GM19395 (cell line): ENCODE results near the gene PODXL2.
A peak's percentile ranks its signal among the peaks of the same experiment; 100 is the strongest.

Source experiments
- ATAC-seq: cut with Tn5 transposase; IDR thresholded peaks from one replicate; pipeline ENCODE4 v1.9.1; 2021; ENCODE audit warnings: mild to moderate bottlenecking, moderate library complexity; ENCODE audit not compliant: unreplicated experiment

PODXL2 gene

GRCh38 chr3:127628788-127629466, at the start of gene PODXL2:
TSS of gene PODXL2 (plus strand) at chr3:127629185. CDS start at chr3:127629220, 35 bp downstream.
- no peak for ATAC-seq

DNA sequence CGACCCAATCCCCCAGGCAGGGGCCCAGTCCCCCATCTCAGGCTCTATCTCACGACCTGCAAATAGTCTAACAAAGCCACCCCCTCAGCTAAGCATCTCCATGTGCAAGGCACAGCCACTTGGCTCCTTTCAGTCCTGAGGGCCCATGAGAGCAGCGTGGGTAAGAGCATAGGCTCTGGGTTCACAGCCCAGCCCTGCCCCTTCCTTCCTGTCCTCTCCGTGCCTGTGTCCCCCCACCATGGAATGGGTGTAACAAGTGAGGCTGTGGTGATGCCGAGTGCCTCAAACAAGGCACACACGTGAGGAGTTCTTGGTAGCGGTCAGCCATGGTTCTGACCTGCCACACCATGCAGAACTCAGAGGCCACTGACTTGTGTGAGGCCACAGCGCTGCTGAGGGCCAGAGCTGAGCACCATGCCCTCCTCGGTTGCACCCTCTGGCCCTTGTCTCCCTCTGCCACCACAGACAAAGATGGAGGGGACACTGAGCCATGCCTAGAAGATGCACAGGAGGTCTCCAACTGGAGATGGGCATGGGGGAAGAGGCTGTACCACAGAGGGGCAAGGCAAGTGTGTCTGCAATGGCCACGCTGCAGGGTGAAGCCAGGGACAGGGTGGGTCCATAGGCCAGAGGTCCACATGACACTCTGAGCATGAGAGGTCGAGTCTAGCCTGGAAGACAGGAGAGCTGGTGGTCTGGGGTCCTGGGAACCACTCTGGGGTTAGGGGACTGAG, 48.5 kb upstream of the PODXL2 start:
- no peak for ATAC-seq

DNA sequence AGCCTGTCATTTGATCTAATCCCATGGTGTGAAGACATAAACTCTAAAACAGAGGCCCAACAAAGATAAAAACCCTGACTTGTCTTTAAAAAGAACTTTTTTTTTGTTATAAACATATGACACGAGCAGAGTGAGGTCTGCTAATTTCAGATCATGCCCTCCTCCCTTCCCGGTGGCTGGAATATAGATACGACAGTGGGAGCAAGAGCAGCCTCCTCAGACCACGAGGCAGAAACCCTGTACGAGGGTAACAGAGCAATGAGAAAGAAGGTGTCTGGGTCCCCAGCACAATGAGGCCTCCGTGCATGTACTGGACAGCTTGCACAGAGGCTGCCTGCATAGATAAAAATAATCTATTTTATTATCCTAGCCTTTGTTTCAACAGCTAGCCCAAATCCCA, 44.3 kb upstream of the PODXL2 start:
- no peak for ATAC-seq

GRCh38 chr3:127585163-127585812, 43.7 kb upstream of the PODXL2 start:
- ATAC-seq, result no peak

DNA sequence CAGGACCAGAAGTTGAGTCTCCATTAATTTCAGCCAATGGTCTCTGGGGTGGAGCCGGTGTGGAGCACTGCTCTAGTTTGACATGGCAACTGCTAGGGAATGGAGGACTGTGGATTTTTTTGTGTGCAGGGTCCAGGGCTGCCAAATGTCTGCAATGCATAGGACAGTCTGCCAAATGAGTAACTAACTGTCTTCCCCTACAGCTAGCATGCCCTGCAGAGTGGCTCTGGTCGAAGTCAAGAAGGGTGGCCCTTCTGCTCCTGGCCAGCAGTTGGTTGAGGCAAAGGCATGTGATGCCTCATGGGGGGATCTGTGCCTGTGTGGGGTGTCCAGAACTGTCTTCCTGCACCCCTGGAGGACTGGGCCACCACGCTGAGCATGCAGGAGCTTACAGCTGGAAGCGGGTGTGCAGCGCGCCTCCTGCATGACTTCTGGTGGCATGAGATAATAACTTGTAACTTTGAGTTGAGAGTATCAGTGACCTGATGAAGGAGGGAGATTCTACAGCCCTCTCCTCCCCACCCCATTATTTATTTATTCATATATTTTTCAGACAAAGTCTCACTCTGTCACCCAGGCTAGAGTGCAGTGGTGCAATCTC, 43.1 kb upstream of the PODXL2 start:
- ATAC-seq, result no peak

DNA sequence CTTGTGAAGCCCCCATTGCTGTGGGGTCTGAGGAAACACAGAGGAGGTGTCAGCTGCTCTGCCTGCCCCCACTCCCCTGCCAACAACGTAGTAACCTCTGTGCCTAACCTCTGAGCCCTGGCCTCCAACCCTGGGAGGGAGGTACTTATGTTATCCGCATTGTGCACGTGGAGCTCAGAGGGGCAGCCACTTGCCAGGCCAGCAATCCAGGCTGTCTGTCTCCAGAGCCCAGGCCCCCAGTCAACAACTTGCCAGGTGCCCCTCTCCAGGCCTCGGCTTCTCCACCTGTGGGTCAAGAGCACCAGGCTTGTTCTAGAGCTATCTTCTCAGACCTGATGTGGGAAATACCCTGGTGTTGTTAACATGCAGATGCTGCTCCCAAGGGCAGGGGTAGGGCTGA, 41.1 kb upstream of the PODXL2 start:
- ATAC-seq, result no peak

DNA sequence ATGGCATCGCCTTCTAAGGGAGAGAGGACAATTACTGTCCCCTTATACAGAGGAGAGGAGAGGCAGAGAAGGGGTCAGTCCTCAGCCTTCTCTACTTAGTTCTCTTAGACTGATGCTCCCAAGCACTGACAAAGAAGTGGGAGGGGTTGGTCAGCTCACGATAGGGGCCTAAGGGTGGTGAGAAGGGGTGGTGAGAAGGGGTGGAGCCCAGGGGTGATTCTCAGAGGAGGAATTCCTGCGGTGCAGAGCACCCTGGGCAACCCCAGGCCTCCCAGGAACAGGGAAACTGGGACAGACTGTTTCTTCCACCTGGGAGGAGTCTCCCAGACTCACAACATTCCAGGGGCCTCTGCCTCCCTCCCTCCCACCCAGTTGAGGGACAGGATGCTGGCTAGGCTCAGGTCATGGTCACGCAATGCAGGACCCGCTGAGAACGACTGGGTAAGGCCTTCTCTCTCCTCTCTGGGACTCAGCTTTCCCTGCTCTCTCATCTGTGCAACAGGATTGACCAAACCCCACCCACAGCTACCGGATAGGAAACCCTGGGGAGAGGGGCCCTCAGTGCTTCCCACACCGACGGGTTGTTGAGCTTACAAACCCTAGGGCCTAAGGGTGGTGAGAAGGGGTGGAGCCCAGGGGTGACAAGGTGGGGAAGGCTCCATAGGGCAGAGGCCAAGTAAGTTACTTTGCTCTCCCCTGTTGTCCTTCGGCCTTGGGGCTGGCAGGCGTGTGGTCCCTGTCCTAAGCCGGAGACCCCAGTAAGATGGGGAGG, 40.0 kb upstream of the PODXL2 start:
- ATAC-seq, result no peak

- ATAC-seq, result peak; percentile 6
Observed at GRCh38 chr3:127589600-127590281, 39.2 kb upstream of the PODXL2 start.

GRCh38 chr3:127590282-127590592, 38.7 kb upstream of the PODXL2 start:
- ATAC-seq, result peak; percentile 35

GRCh38 chr3:127590593-127591465, 38.2 kb upstream of the PODXL2 start, which contains the start of gene TPRA1:
TSS of gene TPRA1 (minus strand) at chr3:127590733. CDS start at chr3:127580146, 10,587 bp downstream.
- peak; percentile 80 for ATAC-seq

- ATAC-seq, result no peak
Observed at GRCh38 chr3:127593178-127593577, 35.8 kb upstream of the PODXL2 start.

GRCh38 chr3:127595303-127595702, 33.7 kb upstream of the PODXL2 start:
- no peak for ATAC-seq

DNA sequence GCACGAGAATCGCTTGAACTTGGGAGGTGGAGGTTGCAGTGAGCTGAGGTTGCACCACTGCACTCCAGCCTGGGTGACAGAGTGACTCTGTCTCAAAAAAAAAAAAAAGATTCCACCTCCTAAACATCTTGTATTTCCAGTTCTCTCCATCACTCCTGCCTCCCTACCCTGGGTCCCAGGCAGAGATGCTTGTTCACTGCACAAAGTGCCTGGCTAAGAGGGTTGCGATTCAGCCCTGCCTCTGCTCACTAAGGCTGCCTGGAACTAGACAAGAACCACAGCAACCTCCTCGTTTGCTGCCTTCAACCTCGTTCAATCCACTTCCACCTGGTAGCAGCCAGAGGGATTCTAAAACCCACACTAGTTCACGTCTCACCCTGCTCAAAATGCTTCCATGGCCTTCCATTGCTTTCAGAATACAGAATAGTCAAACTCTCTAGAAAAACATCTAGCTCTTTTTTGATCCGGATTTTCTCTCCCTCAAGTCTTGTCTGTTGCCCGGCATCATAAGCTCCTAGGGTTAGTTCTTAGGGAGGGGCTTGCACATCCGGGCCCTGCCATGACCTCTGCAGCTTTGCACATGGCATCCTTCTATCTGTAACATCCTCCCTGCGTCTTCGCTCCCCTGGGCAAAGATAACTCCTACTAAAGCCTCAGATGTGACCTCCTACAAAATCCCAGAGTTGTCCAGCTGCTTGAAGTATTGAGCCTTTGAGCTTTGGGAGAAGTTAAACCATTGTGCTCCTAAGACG, 31.8 kb upstream of the PODXL2 start:
- no peak for ATAC-seq

- ATAC-seq, result no peak
Observed at GRCh38 chr3:127598841-127599570, 30.0 kb upstream of the PODXL2 start.

GRCh38 chr3:127600749-127601456, 28.1 kb upstream of the PODXL2 start:
- no peak for ATAC-seq

GRCh38 chr3:127604035-127604434, 24.9 kb upstream of the PODXL2 start:
- peak; percentile 49 for ATAC-seq

DNA sequence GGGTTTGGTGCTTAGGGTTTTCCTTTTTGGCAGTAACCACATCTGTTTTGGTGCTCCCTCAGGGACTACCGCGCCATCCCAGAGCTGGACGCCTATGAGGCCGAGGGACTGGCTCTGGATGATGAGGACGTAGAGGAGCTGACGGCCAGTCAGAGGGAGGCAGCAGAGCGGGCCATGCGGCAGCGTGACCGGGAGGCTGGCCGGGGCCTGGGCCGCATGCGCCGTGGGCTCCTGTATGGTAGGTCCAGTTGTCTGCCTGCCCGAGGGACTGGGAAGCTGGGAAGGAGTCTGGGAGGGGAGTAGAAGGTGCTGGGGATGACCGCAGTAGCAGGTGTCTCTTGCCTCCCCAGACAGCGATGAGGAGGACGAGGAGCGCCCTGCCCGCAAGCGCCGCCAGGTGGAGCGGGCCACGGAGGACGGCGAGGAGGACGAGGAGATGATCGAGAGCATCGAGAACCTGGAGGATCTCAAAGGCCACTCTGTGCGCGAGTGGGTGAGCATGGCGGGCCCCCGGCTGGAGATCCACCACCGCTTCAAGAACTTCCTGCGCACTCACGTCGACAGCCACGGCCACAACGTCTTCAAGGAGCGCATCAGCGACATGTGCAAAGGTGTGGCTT, 24.3 kb upstream of the PODXL2 start:
- ATAC-seq, result no peak
